Measurements from ENCODE around the gene TMEM150B.

DNA sequence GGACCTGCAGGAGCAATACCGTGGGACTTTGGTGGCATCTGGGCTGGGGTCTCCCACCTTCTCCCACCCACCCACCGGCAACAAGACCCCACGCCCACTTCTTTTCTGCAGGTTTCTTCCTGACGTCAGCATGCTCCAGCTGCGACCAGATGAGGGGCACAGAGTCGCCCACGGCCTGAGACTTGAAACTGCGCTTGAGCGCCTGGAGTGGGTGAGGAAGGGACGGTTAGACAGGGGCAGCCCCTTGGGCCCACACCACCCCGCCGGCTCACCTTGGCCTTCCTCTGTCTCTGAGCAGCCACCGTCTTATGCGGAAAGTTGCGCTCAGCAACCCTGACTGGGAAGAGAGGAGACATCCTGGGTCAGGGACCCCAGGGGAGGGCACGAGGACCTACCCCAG, 35.8 kb upstream of the TMEM150B start:
- TF ChIP-seq YY1 (IDR thresholded peaks at IDR 0.05; ENCODE audit: insufficient read depth, insufficient read length) (no peak), ZNF274 (IDR thresholded peaks at IDR 0.05; ENCODE audit: low read depth, low read length) (no peak), SUZ12 (IDR thresholded peaks at IDR 0.05; ENCODE audit: extremely low read depth, insufficient read depth, insufficient read length) (no peak)

Data from NT2/D1 (cell line).